ENCODE measurements around the gene PTX4.
"Not testable (repeated sequence)": the region's sequence is repeated elsewhere in the genome, so short reads cannot be mapped to it uniquely, and the experiment has no call there.

PTX4 gene

GRCh38 chr16:1470481-1471251 is 18.1 kb downstream of the PTX4 start:
- DNase-seq: no peak
- in situ Hi-C loops (cut with HindIII; ENCODE audit: low pct_ligation_motif_present, low pct_unique_long_range_greater_than_20kb, low sequenced_read_pairs): no loop called here

DNA sequence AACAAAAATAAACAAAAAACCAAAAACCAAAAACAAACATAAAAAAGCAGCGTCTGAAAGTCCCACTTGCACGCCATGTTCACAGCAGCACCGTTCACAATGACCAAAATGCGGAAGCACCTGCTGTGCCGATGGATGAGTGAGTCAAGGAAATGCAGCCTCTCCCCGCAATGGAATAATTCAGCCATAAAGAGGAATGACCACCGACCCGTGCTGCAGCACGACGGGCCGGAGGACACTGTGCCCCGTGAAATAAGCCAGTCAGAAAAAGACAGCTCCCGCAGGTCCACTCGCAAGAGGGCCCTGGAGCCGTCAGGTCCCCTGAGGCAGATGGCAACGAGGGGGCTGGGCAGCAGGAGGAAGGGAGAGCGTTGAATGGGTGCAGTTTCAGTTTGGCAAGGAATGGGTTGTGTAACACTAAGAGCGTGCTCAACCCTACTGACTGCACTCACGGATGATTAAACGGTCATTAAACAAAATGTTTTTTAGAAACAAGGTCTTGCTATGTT is 19.0 kb downstream of the PTX4 start:
- in situ Hi-C loops (cut with HindIII; ENCODE audit: low pct_ligation_motif_present, low pct_unique_long_range_greater_than_20kb, low sequenced_read_pairs): no loop called here
- DNase-seq: no peak

DNA sequence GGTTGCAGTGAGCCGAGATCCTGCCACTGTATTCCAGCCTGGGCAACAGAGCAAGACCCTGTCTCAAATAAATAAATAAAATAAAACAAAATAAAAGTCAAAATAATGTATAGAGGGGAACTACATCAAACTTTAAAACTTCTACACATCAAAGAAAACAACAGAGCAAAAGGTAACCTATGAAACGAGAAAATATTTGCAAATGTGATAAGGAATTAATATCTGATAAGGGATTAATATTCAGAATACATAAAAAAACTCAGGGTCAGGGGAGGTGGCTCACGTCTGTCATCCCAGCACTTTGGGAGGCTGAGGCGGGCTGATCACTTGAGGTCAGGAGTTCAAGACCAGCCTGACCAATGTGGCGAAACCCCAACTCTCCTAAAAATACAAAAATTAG is 19.6 kb downstream of the PTX4 start:
- DNase-seq; in situ Hi-C loops (cut with HindIII; ENCODE audit: low pct_ligation_motif_present, low pct_unique_long_range_greater_than_20kb, low sequenced_read_pairs): not testable (repeated sequence)

DNA sequence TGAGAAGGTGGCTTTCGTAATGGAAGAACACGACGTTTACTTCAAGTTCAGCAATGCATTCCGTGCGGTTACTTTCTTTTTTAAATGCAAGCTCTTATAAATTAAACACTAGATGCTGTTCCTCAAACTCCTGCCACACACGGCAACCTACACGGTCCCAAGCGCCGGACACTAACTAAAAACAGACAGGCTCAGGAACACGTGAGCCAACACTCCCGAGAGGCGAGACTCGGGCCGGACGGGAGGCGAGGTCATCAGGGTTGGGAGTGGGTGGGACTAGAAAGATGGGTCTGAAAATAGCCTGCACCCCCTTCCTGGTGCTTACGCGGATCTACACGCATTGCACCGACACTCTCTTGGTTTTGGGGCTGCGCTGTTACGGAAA is 20.3 kb downstream of the PTX4 start:
- in situ Hi-C loops (cut with HindIII; ENCODE audit: low pct_ligation_motif_present, low pct_unique_long_range_greater_than_20kb, low sequenced_read_pairs): no loop called here
- DNase-seq: no peak

GRCh38 chr16:1466968-1467521 is 21.7 kb downstream of the PTX4 start:
- peak; percentile 26 for DNase-seq
- in situ Hi-C loops (cut with HindIII; ENCODE audit: low pct_ligation_motif_present, low pct_unique_long_range_greater_than_20kb, low sequenced_read_pairs): no loop called here

DNA sequence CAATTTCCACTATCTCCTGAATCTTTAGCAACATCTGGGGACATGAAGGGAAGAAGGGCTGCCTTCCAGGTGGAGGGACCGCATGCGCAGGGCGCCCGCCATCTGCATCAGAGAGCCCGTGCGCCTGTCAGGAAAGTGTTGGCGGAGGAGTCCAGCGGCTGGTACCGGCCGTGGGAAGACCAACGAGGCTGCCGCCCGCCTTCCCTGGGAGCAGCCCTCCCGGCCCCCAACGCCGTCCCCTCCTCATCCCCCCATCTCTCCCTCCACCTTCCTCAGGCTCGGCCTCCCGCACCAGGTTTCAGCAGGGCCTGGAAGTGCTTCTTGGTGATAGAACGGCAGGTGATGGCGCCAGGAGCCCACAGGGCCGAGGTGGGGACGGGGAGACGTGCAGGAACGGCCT is 22.7 kb downstream of the PTX4 start:
- in situ Hi-C loops (cut with HindIII; ENCODE audit: low pct_ligation_motif_present, low pct_unique_long_range_greater_than_20kb, low sequenced_read_pairs): no loop called here

DNA sequence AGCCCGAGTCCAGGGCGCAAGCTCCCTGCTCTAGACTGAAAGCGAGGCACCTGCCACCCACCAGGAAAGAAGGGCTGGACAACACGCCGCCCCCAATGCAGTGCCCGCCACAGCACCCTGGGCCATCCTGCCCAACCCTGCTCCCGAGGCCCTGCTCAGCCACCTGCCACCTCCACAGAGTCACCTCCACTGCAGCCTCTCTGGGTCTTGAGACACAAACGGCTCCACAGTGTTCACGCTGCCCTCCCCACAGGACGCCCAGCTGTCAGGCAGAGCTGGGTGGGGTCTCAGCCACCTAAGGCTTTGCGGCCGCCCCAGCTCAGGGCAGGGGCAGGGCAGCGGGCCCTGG is 23.2 kb downstream of the PTX4 start:
- in situ Hi-C loops (cut with HindIII; ENCODE audit: low pct_ligation_motif_present, low pct_unique_long_range_greater_than_20kb, low sequenced_read_pairs): no loop called here
- DNase-seq: no peak

More for the DNA sequence above, 22.7 kb downstream of the PTX4 start:
- no peak for DNase-seq

DNA sequence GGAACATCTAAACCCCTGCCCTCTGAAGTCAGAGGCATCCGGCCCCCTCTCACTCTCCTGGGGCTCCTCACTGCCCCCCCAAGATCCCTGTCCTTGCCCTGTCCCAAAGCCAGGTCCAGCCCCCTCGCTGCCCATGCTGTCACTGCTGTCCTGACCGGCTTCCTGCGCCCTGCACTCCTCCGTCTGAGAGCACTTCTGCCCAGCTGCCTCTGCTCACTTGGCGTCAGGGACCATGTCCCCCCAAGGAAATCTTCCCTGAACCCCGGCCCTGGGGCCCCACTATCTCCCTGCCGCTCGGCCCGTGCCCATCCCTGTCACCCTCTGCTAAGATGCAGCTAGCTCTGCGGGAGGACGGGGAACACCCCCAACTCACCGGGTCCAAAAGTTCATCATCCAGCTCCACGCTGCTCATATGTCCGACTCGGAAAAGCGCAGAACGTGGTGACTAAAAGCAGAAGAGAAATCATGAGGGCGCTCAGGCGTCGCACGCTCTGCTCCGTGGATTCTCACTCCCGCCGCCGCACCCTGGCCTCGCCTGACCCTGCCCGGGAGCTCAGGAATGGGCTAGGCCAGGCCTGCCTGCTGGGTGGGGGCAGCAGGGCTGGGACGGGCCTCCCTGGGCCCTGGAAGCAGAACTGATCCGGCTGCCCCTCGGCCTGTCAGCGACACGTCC is 23.7 kb downstream of the PTX4 start:
- no peak for DNase-seq
- in situ Hi-C loops (cut with HindIII; ENCODE audit: low pct_ligation_motif_present, low pct_unique_long_range_greater_than_20kb, low sequenced_read_pairs): no loop called here

- in situ Hi-C loops (cut with HindIII; ENCODE audit: low pct_ligation_motif_present, low pct_unique_long_range_greater_than_20kb, low sequenced_read_pairs): no loop called here
- DNase-seq: no peak
These were observed 24.4 kb downstream of the PTX4 start for GRCh38 chr16:1464196-1464893.

GRCh38 chr16:1461146-1461545 is 27.6 kb downstream of the PTX4 start:
- DNase-seq: no peak
- in situ Hi-C loops (cut with HindIII; ENCODE audit: low pct_ligation_motif_present, low pct_unique_long_range_greater_than_20kb, low sequenced_read_pairs): no loop called here

DNA sequence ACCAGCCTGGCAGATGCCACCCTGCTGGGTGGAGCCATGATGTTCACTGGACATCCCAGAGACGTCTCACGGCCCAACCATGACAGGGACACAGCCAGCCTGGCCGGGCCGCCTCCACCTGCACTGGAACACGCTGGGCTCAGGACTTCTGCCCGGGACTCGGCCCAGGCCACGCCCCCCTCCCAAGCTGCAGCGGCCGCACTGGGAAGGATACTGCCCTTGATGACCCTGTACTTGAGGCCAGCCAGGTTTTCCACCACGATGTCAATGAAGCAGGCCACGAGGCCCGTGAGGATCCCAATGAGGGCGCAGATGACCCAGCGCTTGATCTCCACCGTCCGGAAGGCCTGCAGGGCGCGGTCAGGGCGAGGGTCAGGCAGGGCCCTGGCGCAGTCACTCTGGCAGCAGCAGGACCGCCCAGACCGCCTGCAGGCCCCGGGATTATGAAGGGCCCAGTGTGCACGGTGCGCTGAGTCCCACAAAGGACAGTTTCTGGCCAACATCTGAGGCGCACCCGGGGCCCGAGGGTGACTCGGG is 28.1 kb downstream of the PTX4 start:
- in situ Hi-C loops (cut with HindIII; ENCODE audit: low pct_ligation_motif_present, low pct_unique_long_range_greater_than_20kb, low sequenced_read_pairs): no loop called here
- no peak for DNase-seq

- DNase-seq: no peak
- in situ Hi-C loops (cut with HindIII; ENCODE audit: low pct_ligation_motif_present, low pct_unique_long_range_greater_than_20kb, low sequenced_read_pairs): no loop called here
These were observed 28.8 kb downstream of the PTX4 start for GRCh38 chr16:1459967-1460366.

- in situ Hi-C loops (cut with HindIII; ENCODE audit: low pct_ligation_motif_present, low pct_unique_long_range_greater_than_20kb, low sequenced_read_pairs): no loop called here
- no peak for DNase-seq
These were observed 29.8 kb downstream of the PTX4 start for GRCh38 chr16:1458977-1459341.

DNA sequence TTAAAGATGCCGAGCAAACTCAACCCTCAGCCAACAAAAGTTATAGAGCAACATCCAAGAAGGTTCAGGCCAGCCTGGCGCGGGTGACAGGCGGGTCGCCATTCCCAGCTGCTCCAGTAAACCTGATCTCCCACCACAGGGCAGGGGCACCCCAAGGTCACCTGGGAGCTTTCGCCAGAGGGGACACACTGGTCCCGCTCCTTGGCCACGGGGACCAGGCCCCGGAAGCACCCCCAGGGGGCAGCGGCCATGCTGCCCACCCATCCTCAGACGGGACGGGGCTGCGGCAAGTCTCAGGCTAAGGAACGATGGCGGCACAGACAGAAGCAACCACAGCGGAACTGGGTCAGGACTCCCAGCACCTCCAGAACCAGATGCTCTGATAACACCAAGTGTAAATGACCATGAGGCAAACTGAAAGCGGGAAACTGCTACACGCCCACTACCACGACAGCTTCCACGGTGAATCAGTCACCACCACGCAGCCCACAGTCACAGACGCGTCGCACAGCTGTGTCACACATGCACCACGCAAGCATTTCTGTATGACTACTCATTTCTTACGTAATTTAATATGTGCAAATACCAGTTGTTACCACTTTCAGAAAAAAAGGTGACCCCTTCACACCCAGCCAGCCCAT is 30.3 kb downstream of the PTX4 start:
- no peak for DNase-seq
- in situ Hi-C loops (cut with HindIII; ENCODE audit: low pct_ligation_motif_present, low pct_unique_long_range_greater_than_20kb, low sequenced_read_pairs): no loop called here

DNA sequence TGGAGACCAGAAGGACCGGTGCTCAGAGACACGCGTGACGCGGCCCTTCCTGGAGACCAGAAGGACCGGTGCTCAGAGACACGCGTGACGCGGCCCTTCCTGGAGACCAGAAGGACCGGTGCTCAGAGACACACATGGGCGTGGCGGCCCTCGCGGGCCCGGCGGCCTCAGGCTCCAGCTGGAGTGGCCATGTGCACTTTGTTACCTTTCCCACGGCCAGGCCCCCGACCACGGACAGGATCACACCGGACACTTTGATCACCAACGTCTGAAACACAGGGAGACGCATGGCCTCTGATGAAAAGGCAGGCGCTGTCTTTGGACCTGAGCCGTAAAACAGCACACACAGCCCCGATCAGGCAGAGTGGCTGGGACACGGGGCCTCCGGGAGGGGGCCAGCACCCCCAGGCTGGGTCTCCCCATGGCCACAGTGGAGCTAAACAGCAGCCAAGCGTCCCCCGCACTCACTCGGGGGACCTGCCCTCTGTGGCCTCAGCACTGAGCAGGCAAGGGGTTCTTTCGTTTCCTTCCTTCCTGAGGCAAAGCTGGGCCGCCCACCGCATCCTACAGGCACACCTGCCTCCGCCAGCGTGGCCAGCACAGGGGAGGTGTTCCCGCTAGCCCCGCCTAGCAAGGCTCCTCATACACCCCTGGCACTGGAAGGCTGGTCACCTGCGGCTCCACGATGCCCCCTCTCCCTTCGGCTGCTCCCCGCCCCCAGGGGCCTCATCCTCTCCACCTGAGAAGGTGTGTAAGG is 31.1 kb downstream of the PTX4 start:
- DNase-seq: no peak
- in situ Hi-C loops (cut with HindIII; ENCODE audit: low pct_ligation_motif_present, low pct_unique_long_range_greater_than_20kb, low sequenced_read_pairs): no loop called here

DNA sequence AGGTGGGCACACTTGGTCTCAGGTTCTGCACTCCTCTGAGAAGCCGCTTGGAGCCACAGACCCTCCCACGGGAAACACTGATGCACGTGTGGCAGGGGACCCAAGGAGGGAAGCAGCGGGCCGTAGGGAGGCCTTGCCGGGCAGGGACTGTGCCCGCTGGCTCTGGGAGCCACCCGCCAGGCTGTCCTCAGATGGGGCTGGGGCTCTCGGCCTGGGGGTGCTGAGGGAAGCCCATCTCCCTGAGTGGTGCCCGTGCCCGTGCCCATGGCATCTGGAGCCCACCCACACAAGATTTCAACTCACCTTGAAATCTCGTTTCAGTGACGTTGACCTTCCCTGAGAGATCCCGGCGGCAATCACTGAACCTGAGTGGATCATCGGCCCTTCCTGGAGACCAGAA is 31.8 kb downstream of the PTX4 start:
- in situ Hi-C loops (cut with HindIII; ENCODE audit: low pct_ligation_motif_present, low pct_unique_long_range_greater_than_20kb, low sequenced_read_pairs): no loop called here

GRCh38 chr16:1455190-1456171 is 33.3 kb downstream of the PTX4 start:
- DNase-seq: no peak
- in situ Hi-C loops (cut with HindIII; ENCODE audit: low pct_ligation_motif_present, low pct_unique_long_range_greater_than_20kb, low sequenced_read_pairs): no loop called here

More for the DNA sequence above, 31.8 kb downstream of the PTX4 start:
- DNase-seq: no peak
